ENCODE data around the gene ADSL. TPM values are rescaled to one million over a fixed set of nuclear protein-coding genes. Genes with fewer than 3 reads are reported as not detected.

The ADSL gene
- total RNA-seq, 2 donors from 2014 or later: 63.9 to 64.5 TPM

GRCh38 chr22:40348025-40348658 is 1.8 kb downstream of the ADSL start:
- Histone ChIP-seq H3K4me3 (no peak overlapping the region), H3K27me3 (replicated peaks; ENCODE audit: insufficient read depth) (no peaks in the 10 kb centered on the region), H3K36me3 (peaks cover 0 to 5% of the 10 kb centered on the region in 2 donors), H3K9me3 (no peaks in the 10 kb centered on the region), H3K4me1 (replicated peaks) (peaks cover 4% of the 10 kb centered on the region), H3K27ac (no peak overlapping the region)
- DNase-seq (ENCODE audit: low spot score): peak; percentile 69
- WGBS: 70% methylated on average over 10 of the region's 10 CpGs
- intact Hi-C loops (cut with DNase I): loop anchor here (5.0 to 10.0 kb wide), 4 partner anchors 71 to 813 kb away; partner anchors contain the start of genes RPS19BP1 and TNRC6B
- TF ChIP-seq POLR2A (IDR thresholded peaks at IDR 0.05) (no peak), POLR2AphosphoS5 (IDR thresholded peaks at IDR 0.05) (no peak)
- TF ChIP-seq, protein P1, sequence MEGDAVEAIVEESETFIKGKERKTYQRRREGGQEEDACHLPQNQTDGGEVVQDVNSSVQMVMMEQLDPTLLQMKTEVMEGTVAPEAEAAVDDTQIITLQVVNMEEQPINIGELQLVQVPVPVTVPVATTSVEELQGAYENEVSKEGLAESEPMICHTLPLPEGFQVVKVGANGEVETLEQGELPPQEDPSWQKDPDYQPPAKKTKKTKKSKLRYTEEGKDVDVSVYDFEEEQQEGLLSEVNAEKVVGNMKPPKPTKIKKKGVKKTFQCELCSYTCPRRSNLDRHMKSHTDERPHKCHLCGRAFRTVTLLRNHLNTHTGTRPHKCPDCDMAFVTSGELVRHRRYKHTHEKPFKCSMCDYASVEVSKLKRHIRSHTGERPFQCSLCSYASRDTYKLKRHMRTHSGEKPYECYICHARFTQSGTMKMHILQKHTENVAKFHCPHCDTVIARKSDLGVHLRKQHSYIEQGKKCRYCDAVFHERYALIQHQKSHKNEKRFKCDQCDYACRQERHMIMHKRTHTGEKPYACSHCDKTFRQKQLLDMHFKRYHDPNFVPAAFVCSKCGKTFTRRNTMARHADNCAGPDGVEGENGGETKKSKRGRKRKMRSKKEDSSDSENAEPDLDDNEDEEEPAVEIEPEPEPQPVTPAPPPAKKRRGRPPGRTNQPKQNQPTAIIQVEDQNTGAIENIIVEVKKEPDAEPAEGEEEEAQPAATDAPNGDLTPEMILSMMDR (IDR thresholded peaks at IDR 0.05): peak; percentile 38 to 75 (median 70)

DNA sequence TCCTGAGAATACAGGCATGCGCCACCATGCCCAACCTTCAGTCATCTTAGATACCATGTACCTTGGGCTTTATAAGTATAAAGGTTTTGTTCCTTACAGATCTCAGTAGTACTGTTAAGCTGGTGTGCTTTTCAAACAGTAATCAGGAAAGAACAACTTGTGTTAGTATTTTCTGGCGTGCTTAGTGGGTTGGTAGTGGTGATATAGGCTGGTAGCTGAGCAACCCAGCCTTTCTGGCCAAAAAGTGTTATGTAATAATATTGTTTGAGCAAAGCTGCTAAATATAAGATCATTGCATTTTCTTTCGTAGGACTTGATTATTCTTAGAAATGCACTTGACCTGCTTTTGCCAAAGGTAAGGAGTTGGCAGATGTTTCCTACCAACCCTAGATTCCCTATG is 6.5 kb downstream of the ADSL start:
- Histone ChIP-seq H3K27ac (no peak overlapping the region), H3K36me3 (peaks cover 0 to 5% of the 10 kb centered on the region in 2 donors), H3K4me3 (no peak overlapping the region), H3K4me1 (replicated peaks) (no peaks in the 10 kb centered on the region), H3K27me3 (replicated peaks; ENCODE audit: insufficient read depth) (no peaks in the 10 kb centered on the region), H3K9me3 (no peaks in the 10 kb centered on the region)
- intact Hi-C loops (cut with DNase I): no loop called here
- TF ChIP-seq, protein P1 (IDR thresholded peaks at IDR 0.05): no peak
- TF ChIP-seq POLR2AphosphoS5 (IDR thresholded peaks at IDR 0.05) (no peak), POLR2A (IDR thresholded peaks at IDR 0.05) (no peak)
- 86% methylated on average over 3 of the region's 3 CpGs for WGBS
- DNase-seq (ENCODE audit: low spot score): no peak

- Histone ChIP-seq H3K27me3 (replicated peaks; ENCODE audit: insufficient read depth) (no peaks in the 10 kb centered on the region), H3K4me3 (no peak overlapping the region), H3K27ac (no peak overlapping the region), H3K4me1 (replicated peaks) (no peaks in the 10 kb centered on the region), H3K9me3 (no peaks in the 10 kb centered on the region), H3K36me3 (peaks cover 21 to 30% of the 10 kb centered on the region in 2 donors)
- TF ChIP-seq, protein P1 (IDR thresholded peaks at IDR 0.05): no peak
- no peak for TF ChIP-seq POLR2A (IDR thresholded peaks at IDR 0.05)
- TF ChIP-seq POLR2AphosphoS5 (IDR thresholded peaks at IDR 0.05): no peak
- intact Hi-C loops (cut with DNase I): no loop called here
- WGBS: 97% methylated on average over 5 of the region's 5 CpGs
- DNase-seq (ENCODE audit: low spot score): no peak
Observed at GRCh38 chr22:40361100-40361499, 14.8 kb downstream of the ADSL start.

DNA sequence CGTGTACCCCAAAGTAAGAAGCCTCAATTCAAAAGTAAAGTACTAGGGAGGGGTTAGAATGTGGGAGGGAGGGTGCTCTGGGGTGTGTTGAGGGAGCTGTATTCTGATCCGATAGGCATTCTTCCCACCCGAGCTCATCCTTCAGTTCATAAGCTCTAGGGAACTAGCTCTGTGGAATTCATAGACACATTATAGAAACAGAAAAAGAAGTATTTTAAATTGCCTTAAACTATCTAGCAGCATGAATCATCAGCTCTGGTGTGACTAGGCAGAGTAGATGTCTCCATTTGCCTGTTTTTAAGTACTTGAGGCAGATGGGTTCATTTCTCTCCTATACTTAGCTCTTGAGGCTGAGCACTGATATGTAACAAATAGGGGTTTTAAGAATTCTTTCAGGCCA is 16.8 kb downstream of the ADSL start:
- no peak overlapping the region for H3K4me3 ChIP-seq
- H3K27ac ChIP-seq: no peak overlapping the region
- peaks cover 21 to 30% of the 10 kb centered on the region in 2 donors for H3K36me3 ChIP-seq
- H3K4me1 ChIP-seq (replicated peaks): no peaks in the 10 kb centered on the region
- H3K27me3 ChIP-seq (replicated peaks; ENCODE audit: insufficient read depth): no peaks in the 10 kb centered on the region
- H3K9me3 ChIP-seq: no peaks in the 10 kb centered on the region
- no peak for DNase-seq (ENCODE audit: low spot score)
- intact Hi-C loops (cut with DNase I): no loop called here
- TF ChIP-seq POLR2AphosphoS5 (IDR thresholded peaks at IDR 0.05): no peak
- TF ChIP-seq, protein P1 (IDR thresholded peaks at IDR 0.05): no peak
- no peak for TF ChIP-seq POLR2A (IDR thresholded peaks at IDR 0.05)
- WGBS: 88% methylated on average over 3 of the region's 3 CpGs

- Histone ChIP-seq H3K9me3 (no peaks in the 10 kb centered on the region), H3K4me1 (replicated peaks) (no peaks in the 10 kb centered on the region), H3K4me3 (no peak overlapping the region), H3K27ac (no peak overlapping the region), H3K36me3 (peaks cover 17 to 30% of the 10 kb centered on the region in 2 donors), H3K27me3 (replicated peaks; ENCODE audit: insufficient read depth) (no peaks in the 10 kb centered on the region)
- TF ChIP-seq, protein P1 (IDR thresholded peaks at IDR 0.05): no peak
- TF ChIP-seq POLR2A (IDR thresholded peaks at IDR 0.05): no peak
- no peak for TF ChIP-seq POLR2AphosphoS5 (IDR thresholded peaks at IDR 0.05)
- 80% methylated on average over 1 of the region's 1 CpG for WGBS
- intact Hi-C loops (cut with DNase I): no loop called here
- DNase-seq (ENCODE audit: low spot score): no peak
Observed at GRCh38 chr22:40364431-40364830, 18.1 kb downstream of the ADSL start.
